ENCODE data around the gene APOL1. TPM values are rescaled to one million over a fixed set of nuclear protein-coding genes. Genes with fewer than 3 reads are reported as not detected.

Gene APOL1
- total and polyA plus RNA-seq, 2 of the 13 experiments (the other 11 are each of a cell fraction or from before 2014, with no cell fraction given): 20.3 to 75.0 TPM

GRCh38 chr22:36251979-36252608 lies 839 bp upstream of the APOL1 start (continued):
- TF ChIP-seq TFAP4 (IDR thresholded peaks at IDR 0.05; ENCODE audit: borderline replicate concordance, low read depth) (peak; percentile 63; the same call in 1 of the 2 replicates), GTF3A (CRISPR knock-in tag; conservative IDR thresholded peaks at IDR 0.05) (peak; percentile 60; the same call in 1 of the 2 replicates), RXRB (CRISPR knock-in tag; IDR thresholded peaks at IDR 0.05; ENCODE audit: borderline replicate concordance) (peak; percentile 87), ZFP41 (CRISPR knock-in tag; IDR thresholded peaks at IDR 0.05; ENCODE audit: borderline replicate concordance) (peak; percentile 38; the same call in 1 of the 2 replicates), ZNF292 (CRISPR knock-in tag; IDR thresholded peaks at IDR 0.05; ENCODE audit: borderline replicate concordance, low read depth) (peak; percentile 58; the same call in 1 of the 2 replicates), PITX1 (CRISPR knock-in tag; IDR thresholded peaks at IDR 0.05) (peak; percentile 84; the same call in 1 of the 2 replicates), SPEN (CRISPR knock-in tag; IDR thresholded peaks at IDR 0.05; ENCODE audit: low read depth) (peak; percentile 78; the same call in 1 of the 2 replicates), ZNF343 (CRISPR knock-in tag; IDR thresholded peaks at IDR 0.05) (peak; percentile 65; the same call in 1 of the 2 replicates), PHF21A (CRISPR knock-in tag; IDR thresholded peaks at IDR 0.05) (peak; percentile 89), HNF1A (IDR thresholded peaks at IDR 0.05; ENCODE audit: low read depth) (peak; percentile 72), HNF1A (CRISPR knock-in tag; IDR thresholded peaks at IDR 0.05; ENCODE audit: borderline replicate concordance) (peak; percentile 76; the same call in 1 of the 2 replicates), ZNF709 (CRISPR knock-in tag; IDR thresholded peaks at IDR 0.05) (peak; percentile 37; the same call in 1 of the 2 replicates)
- TF ChIP-seq, protein P1, sequence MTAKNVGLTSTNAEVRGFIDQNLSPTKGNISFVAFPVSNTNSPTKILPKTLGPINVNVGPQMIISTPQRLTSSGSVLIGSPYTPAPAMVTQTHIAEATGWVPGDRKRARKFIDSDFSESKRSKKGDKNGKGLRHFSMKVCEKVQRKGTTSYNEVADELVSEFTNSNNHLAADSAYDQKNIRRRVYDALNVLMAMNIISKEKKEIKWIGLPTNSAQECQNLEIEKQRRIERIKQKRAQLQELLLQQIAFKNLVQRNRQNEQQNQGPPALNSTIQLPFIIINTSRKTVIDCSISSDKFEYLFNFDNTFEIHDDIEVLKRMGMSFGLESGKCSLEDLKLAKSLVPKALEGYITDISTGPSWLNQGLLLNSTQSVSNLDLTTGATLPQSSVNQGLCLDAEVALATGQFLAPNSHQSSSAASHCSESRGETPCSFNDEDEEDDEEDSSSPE (CRISPR knock-in tag; IDR thresholded peaks at IDR 0.05): peak; percentile 60
- TF ChIP-seq, protein P2, sequence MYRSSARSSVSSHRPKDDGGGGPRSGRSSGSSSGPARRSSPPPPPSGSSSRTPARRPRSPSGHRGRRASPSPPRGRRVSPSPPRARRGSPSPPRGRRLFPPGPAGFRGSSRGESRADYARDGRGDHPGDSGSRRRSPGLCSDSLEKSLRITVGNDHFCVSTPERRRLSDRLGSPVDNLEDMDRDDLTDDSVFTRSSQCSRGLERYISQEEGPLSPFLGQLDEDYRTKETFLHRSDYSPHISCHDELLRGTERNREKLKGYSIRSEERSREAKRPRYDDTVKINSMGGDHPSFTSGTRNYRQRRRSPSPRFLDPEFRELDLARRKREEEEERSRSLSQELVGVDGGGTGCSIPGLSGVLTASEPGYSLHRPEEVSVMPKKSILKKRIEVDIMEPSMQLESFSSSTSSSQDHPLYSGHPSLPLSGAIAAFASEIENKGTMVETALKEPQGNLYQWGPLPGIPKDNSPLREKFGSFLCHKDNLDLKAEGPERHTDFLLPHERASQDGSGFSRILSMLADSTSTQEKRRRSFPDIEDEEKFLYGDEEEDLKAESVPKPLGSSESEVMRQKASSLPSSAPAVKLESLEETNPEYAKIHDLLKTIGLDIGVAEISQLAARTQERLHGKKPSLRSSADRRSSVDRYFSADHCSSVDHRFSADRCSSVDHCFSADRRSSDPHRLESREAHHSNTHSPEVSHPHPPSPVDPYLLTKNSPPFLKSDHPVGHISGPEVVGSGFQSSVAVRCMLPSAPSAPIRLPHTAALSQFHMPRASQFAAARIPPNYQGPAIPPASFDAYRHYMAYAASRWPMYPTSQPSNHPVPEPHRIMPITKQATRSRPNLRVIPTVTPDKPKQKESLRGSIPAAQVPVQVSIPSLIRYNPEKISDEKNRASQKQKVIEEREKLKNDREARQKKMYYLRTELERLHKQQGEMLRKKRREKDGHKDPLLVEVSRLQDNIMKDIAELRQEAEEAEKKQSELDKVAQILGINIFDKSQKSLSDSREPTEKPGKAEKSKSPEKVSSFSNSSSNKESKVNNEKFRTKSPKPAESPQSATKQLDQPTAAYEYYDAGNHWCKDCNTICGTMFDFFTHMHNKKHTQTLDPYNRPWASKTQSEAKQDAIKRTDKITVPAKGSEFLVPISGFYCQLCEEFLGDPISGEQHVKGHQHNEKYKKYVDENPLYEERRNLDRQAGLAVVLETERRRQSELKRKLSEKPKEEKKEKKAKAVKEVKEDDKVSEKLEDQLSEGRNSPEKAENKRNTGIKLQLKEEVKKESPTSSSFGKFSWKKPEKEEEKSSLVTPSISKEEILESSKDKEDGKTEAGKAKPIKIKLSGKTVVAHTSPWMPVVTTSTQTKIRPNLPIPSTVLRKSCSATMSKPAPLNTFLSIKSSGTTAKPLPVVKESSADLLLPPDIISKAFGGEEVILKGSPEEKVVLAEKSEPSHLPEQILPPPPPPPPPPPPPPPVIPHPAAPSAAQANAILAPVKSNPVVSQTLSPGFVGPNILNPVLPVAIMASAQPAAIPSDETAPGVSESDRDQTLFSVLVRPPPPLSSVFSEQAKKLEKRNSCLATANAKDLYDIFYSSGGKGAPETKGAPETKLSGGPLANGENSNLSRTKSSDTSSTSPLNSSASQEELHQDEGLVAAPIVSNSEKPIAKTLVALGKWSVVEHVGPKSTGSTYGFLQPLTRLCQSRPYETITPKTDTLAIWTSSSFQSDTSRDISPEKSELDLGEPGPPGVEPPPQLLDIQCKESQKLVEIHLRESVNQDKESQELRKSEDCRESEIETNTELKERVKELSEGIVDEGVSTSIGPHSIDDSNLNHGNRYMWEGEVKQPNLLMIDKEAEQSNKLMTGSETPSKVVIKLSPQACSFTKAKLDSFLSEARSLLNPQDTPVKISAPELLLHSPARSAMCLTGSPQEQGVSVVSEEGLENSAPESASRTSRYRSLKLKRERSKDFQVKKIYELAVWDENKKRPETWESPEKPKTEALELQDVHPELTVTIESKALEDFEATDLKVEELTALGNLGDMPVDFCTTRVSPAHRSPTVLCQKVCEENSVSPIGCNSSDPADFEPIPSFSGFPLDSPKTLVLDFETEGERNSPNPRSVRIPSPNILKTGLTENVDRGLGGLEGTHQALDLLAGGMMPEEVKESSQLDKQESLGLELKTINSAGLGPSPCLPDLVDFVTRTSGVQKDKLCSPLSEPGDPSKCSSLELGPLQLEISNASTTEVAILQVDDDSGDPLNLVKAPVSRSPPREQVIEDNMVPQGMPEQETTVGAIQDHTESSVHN (CRISPR knock-in tag; IDR thresholded peaks at IDR 0.05): peak; percentile 53; the same call in 1 of the 2 replicates
